ENCODE data around the gene INPP5A. TPM values are rescaled to one million over a fixed set of nuclear protein-coding genes. Genes with fewer than 3 reads are reported as not detected.

Gene INPP5A
- total RNA-seq, 1 donor from 2014 or later: 14.2 TPM

DNA sequence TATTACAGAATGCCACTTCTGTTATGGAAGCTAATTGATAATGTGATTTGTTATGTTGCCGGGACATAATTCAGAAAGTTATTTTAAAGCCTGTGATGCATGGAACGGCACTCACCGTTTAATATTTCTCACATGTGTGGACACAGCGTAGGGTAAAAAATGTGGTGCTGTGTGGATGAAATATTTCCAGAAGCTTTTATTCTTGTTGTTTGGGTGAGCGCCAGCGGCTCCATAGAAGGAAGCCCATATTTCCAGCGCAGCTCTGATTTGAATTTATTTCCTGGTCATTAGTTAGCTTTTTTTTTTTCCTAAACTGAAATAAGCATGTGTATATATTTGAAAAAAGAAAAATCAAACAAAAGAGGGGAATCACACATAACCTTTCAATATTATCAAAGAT, 268.5 kb downstream of the INPP5A start:
- Histone ChIP-seq H3K9me3 (ENCODE audit: low read depth) (no peaks in the 10 kb centered on the region), H3F3A (ENCODE audit: low read depth) (no peaks in the 10 kb centered on the region), H3K27ac (no peak overlapping the region), H4K20me1 (ENCODE audit: low read depth) (no peaks in the 10 kb centered on the region), H3K79me2 (ENCODE audit: low read depth) (no peaks in the 10 kb centered on the region), H3K9ac (no peak overlapping the region), H3K36me3 (no peaks in the 10 kb centered on the region), H3K4me2 (no peak overlapping the region), H2AFZ (replicated peaks) (no peak overlapping the region), H3K4me3 (no peak overlapping the region), H3K4me1 (no peaks in the 10 kb centered on the region), H3K27me3 (no peaks in the 10 kb centered on the region)
- Mint-ChIP-seq H3K4me1 (peaks cover 9% of the 10 kb centered on the region), H3K27me3 (ENCODE audit: insufficient read depth, low read depth) (peaks cover 8% of the 10 kb centered on the region), H3K27ac (no peak overlapping the region), H3K9me3 (no peaks in the 10 kb centered on the region), H3K36me3 (no peaks in the 10 kb centered on the region), H3K4me3 (no peak overlapping the region)
- TF ChIP-seq, protein P1, sequence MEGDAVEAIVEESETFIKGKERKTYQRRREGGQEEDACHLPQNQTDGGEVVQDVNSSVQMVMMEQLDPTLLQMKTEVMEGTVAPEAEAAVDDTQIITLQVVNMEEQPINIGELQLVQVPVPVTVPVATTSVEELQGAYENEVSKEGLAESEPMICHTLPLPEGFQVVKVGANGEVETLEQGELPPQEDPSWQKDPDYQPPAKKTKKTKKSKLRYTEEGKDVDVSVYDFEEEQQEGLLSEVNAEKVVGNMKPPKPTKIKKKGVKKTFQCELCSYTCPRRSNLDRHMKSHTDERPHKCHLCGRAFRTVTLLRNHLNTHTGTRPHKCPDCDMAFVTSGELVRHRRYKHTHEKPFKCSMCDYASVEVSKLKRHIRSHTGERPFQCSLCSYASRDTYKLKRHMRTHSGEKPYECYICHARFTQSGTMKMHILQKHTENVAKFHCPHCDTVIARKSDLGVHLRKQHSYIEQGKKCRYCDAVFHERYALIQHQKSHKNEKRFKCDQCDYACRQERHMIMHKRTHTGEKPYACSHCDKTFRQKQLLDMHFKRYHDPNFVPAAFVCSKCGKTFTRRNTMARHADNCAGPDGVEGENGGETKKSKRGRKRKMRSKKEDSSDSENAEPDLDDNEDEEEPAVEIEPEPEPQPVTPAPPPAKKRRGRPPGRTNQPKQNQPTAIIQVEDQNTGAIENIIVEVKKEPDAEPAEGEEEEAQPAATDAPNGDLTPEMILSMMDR (IDR thresholded peaks at IDR 0.05): no peak
- TF ChIP-seq EZH2 (IDR thresholded peaks at IDR 0.05): no peak
- no peak for TF ChIP-seq EZH2phosphoT487 (IDR thresholded peaks at IDR 0.05)
- DNase-seq (ENCODE audit: low spot score): no peak

DNA sequence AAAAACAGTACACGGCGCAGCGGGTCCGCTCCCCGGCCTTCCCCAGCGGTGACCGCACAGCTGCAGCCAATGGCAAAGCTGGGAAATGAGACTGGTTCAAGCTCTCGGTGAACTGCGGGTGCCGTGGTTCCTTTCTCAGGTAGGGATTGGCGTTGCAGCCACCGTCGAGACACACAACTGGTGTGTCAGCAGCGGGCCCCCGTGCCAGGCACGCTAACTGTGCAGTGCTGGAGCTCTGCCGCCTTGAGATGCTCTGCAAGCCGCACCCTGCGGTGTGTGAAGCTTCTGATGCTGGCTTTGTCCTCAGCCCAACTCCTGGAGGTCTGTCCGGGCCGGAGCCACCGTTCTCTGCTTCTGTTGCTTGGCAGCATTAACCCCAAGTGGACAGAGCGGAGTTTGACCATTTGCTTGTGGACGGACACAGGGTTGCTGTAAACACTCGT, 269.0 kb downstream of the INPP5A start:
- no peak overlapping the region for H2AFZ ChIP-seq (replicated peaks)
- no peaks in the 10 kb centered on the region for H3K9me3 ChIP-seq (ENCODE audit: low read depth)
- H3K4me2 ChIP-seq: no peak overlapping the region
- H3K9me3 Mint-ChIP-seq: no peaks in the 10 kb centered on the region
- H3K36me3 Mint-ChIP-seq: no peaks in the 10 kb centered on the region
- peaks cover 9% of the 10 kb centered on the region for H3K4me1 Mint-ChIP-seq
- no peaks in the 10 kb centered on the region for H3K27me3 ChIP-seq
- H3K4me3 ChIP-seq: no peak overlapping the region
- no peak overlapping the region for H3K9ac ChIP-seq
- no peaks in the 10 kb centered on the region for H3F3A ChIP-seq (ENCODE audit: low read depth)
- H4K20me1 ChIP-seq (ENCODE audit: low read depth): no peaks in the 10 kb centered on the region
- H3K79me2 ChIP-seq (ENCODE audit: low read depth): no peaks in the 10 kb centered on the region
- DNase-seq (ENCODE audit: low spot score): no peak
- H3K27ac Mint-ChIP-seq: no peak overlapping the region
- TF ChIP-seq EZH2 (IDR thresholded peaks at IDR 0.05) (no peak), EZH2phosphoT487 (IDR thresholded peaks at IDR 0.05) (no peak)
- TF ChIP-seq, protein P1 (IDR thresholded peaks at IDR 0.05): no peak
- H3K27me3 Mint-ChIP-seq (ENCODE audit: insufficient read depth, low read depth): peaks cover 8% of the 10 kb centered on the region
- no peak overlapping the region for H3K4me3 Mint-ChIP-seq
- no peaks in the 10 kb centered on the region for H3K36me3 ChIP-seq
- no peak overlapping the region for H3K27ac ChIP-seq
- H3K4me1 ChIP-seq: no peaks in the 10 kb centered on the region

DNA sequence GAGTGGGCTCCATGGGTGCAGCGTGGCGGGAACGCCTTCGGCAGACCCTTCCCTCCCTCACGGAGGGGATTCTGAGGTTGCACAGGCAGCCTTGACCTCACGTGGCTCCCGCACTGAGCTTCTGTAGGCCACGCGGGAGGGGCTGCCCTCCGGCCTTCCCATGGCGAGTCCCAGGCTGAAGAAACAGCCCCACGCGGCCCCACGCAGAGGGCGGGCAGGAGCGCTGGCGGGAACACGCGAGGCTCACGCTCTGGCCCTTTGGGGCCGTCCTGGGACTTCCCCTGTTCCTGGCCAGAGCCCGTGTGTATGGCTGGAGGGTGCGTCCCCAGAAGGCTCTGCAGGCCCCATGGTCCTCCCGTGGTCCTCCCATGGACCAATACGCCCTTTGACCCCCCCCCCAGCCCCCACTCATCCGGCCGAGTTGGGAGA, 270.0 kb downstream of the INPP5A start:
- Histone ChIP-seq H3K4me2 (no peak overlapping the region), H3K27ac (no peak overlapping the region), H3F3A (ENCODE audit: low read depth) (no peaks in the 10 kb centered on the region), H3K4me1 (no peaks in the 10 kb centered on the region), H3K9ac (no peak overlapping the region), H3K79me2 (ENCODE audit: low read depth) (no peaks in the 10 kb centered on the region), H3K9me3 (ENCODE audit: low read depth) (no peaks in the 10 kb centered on the region), H2AFZ (replicated peaks) (no peak overlapping the region), H3K36me3 (no peaks in the 10 kb centered on the region), H3K4me3 (no peak overlapping the region), H3K27me3 (no peaks in the 10 kb centered on the region), H4K20me1 (ENCODE audit: low read depth) (no peaks in the 10 kb centered on the region)
- TF ChIP-seq EZH2 (IDR thresholded peaks at IDR 0.05): no peak
- TF ChIP-seq, protein P1 (IDR thresholded peaks at IDR 0.05): no peak
- no peak for TF ChIP-seq EZH2phosphoT487 (IDR thresholded peaks at IDR 0.05)
- no peak overlapping the region for H3K27ac Mint-ChIP-seq
- peaks cover 5% of the 10 kb centered on the region for H3K27me3 Mint-ChIP-seq (ENCODE audit: insufficient read depth, low read depth)
- peaks cover 9% of the 10 kb centered on the region for H3K4me1 Mint-ChIP-seq
- no peak overlapping the region for H3K4me3 Mint-ChIP-seq
- H3K36me3 Mint-ChIP-seq: no peaks in the 10 kb centered on the region
- H3K9me3 Mint-ChIP-seq: no peaks in the 10 kb centered on the region
- no peak for DNase-seq (ENCODE audit: low spot score)
